Stimulated activated CD8-positive, alpha-beta memory T cell treated with anti-CD3 and anti-CD28 coated beads, Interleukin-4, amount 100 ng/mL, for 4 hours (primary cell): Measurements from ENCODE around the gene TMEM214.

Experiments
- DNase-seq, 2 donors: peaks; one replicate each; pipeline ENCODE4 v3.0.0-alpha.2; 2020; ENCODE audit warnings: low read depth in 2 of 2, low spot score in 1 of 2

The TMEM214 gene

GRCh38 chr2:27009083-27009482 is 23.7 kb upstream of the TMEM214 start:
- no peak for DNase-seq

- DNase-seq: no peak
Measured at GRCh38 chr2:27009716-27010115, 23.0 kb upstream of the TMEM214 start.

GRCh38 chr2:27010139-27010538 is 22.6 kb upstream of the TMEM214 start:
- DNase-seq: no peak

- no peak for DNase-seq
Measured at GRCh38 chr2:27013738-27014137, 19.0 kb upstream of the TMEM214 start.

GRCh38 chr2:27014771-27015433 is 17.9 kb upstream of the TMEM214 start:
- DNase-seq: no peak

GRCh38 chr2:27016801-27017325 is 15.9 kb upstream of the TMEM214 start:
- no peak for DNase-seq

GRCh38 chr2:27018142-27018541 is 14.6 kb upstream of the TMEM214 start:
- DNase-seq: no peak

- DNase-seq: no peak
Measured at GRCh38 chr2:27019459-27019858, 13.3 kb upstream of the TMEM214 start.

- DNase-seq: no peak
Measured at GRCh38 chr2:27019931-27020855, 12.6 kb upstream of the TMEM214 start.

- DNase-seq: no peak
Measured at GRCh38 chr2:27021253-27022049, 11.3 kb upstream of the TMEM214 start.

- DNase-seq: no peak
Measured at GRCh38 chr2:27023740-27024139, 9.0 kb upstream of the TMEM214 start.

- no peak for DNase-seq
Measured at GRCh38 chr2:27024188-27024587, 8.6 kb upstream of the TMEM214 start.

GRCh38 chr2:27024812-27025211 is 8.0 kb upstream of the TMEM214 start:
- no peak for DNase-seq

GRCh38 chr2:27025281-27025800 is 7.4 kb upstream of the TMEM214 start:
- no peak for DNase-seq

- no peak for DNase-seq
Measured at GRCh38 chr2:27025861-27026851, 6.6 kb upstream of the TMEM214 start.

- no peak for DNase-seq
Measured at GRCh38 chr2:27027211-27027651, 5.5 kb upstream of the TMEM214 start.

- DNase-seq: no peak
Measured at GRCh38 chr2:27029051-27029450, 3.7 kb upstream of the TMEM214 start.

- no peak for DNase-seq
Measured at GRCh38 chr2:27033253-27033852, 588 bp downstream of the TMEM214 start.

GRCh38 chr2:27038012-27038411 is 5.2 kb downstream of the TMEM214 start:
- DNase-seq: no peak
